Skin epidermis (tissue), 12 donors: Measurements from ENCODE around the gene ATP11A.

ENCODE experiments used
- H3K27ac ChIP-seq, 21 experiments: fragments of 200-600 bp; sonication (generic) in 11 of 21; one replicate each; pipeline ENCODE4 v1.5.0; 2020; ENCODE audit warnings: mild to moderate bottlenecking in 3 of 21, inconsistent platforms in 2 of 21, moderate library complexity in 2 of 21
- H3K4me3 ChIP-seq, 7 experiments: fragments of 200-600 bp; sonication (generic) in 2 of 7; one replicate each; pipeline ENCODE4 v1.5.0; 2020; ENCODE audit warnings: inconsistent platforms in 2 of 7, mild to moderate bottlenecking in 2 of 7, moderate library complexity in 1 of 7

Gene ATP11A

GRCh38 chr13:112689303-112690245 lies at the start of gene ATP11A:
TSS of gene ATP11A (plus strand) at chr13:112690038. CDS start at chr13:112690417, 379 bp downstream.
- peak within 1 kb of the TSS; percentile 65 to 97 (median 91) for H3K27ac ChIP-seq
- H3K4me3 ChIP-seq = peak within 1 kb of the TSS; percentile 74 to 88 (median 80)

GRCh38 chr13:112641456-112642089 lies 48.3 kb upstream of the ATP11A start:
- no peak overlapping the region for H3K27ac ChIP-seq
- no peak overlapping the region for H3K4me3 ChIP-seq

- Histone ChIP-seq H3K4me3 (no peak overlapping the region), H3K27ac (no peak overlapping the region)
These were observed 47.8 kb upstream of the ATP11A start for GRCh38 chr13:112642090-112642460.

- no peak overlapping the region for H3K27ac ChIP-seq
- no peak overlapping the region for H3K4me3 ChIP-seq
These were observed 45.9 kb upstream of the ATP11A start for GRCh38 chr13:112643759-112644459.

GRCh38 chr13:112645327-112645914 lies 44.4 kb upstream of the ATP11A start:
- Histone ChIP-seq H3K4me3 (no peak overlapping the region), H3K27ac (no peak overlapping the region)

GRCh38 chr13:112647256-112647655 lies 42.6 kb upstream of the ATP11A start:
- no peak overlapping the region for H3K4me3 ChIP-seq
- H3K27ac ChIP-seq = no peak overlapping the region

- H3K27ac ChIP-seq = no peak overlapping the region
These were observed 41.7 kb upstream of the ATP11A start for GRCh38 chr13:112648101-112648500.

GRCh38 chr13:112648966-112649690 lies 40.7 kb upstream of the ATP11A start:
- H3K27ac ChIP-seq = no peak overlapping the region
- no peak overlapping the region for H3K4me3 ChIP-seq

More at GRCh38 chr13:112648101-112648500, 41.7 kb upstream of the ATP11A start:
- H3K4me3 ChIP-seq = no peak overlapping the region

- H3K4me3 ChIP-seq = no peak overlapping the region
- no peak overlapping the region for H3K27ac ChIP-seq
These were observed 38.5 kb upstream of the ATP11A start for GRCh38 chr13:112651311-112651710.

GRCh38 chr13:112651750-112652511 lies 37.9 kb upstream of the ATP11A start:
- Histone ChIP-seq H3K27ac (no peak overlapping the region), H3K4me3 (no peak overlapping the region)

- Histone ChIP-seq H3K4me3 (no peak overlapping the region), H3K27ac (no peak overlapping the region)
These were observed 37.2 kb upstream of the ATP11A start for GRCh38 chr13:112652512-112653070.

GRCh38 chr13:112653071-112653470 lies 36.8 kb upstream of the ATP11A start:
- Histone ChIP-seq H3K27ac (no peak overlapping the region), H3K4me3 (no peak overlapping the region)

- Histone ChIP-seq H3K4me3 (no peak overlapping the region), H3K27ac (no peak overlapping the region)
These were observed 33.9 kb upstream of the ATP11A start for GRCh38 chr13:112655913-112656312.

GRCh38 chr13:112657850-112658445 lies 31.9 kb upstream of the ATP11A start:
- no peak overlapping the region for H3K4me3 ChIP-seq
- no peak overlapping the region for H3K27ac ChIP-seq

- Histone ChIP-seq H3K27ac (no peak overlapping the region), H3K4me3 (no peak overlapping the region)
These were observed 31.0 kb upstream of the ATP11A start for GRCh38 chr13:112658808-112659207.

GRCh38 chr13:112661291-112661690 lies 28.5 kb upstream of the ATP11A start:
- Histone ChIP-seq H3K4me3 (no peak overlapping the region), H3K27ac (no peak overlapping the region)

- H3K4me3 ChIP-seq = no peak overlapping the region
- no peak overlapping the region for H3K27ac ChIP-seq
These were observed 25.2 kb upstream of the ATP11A start for GRCh38 chr13:112664501-112665203.
